Measurements from ENCODE around the gene FAM3C.

- no peak for TF ChIP-seq CTCF (conservative IDR thresholded peaks at IDR 0.05; ENCODE audit: low read depth in 2 of 2)
- TF ChIP-seq, protein P1, sequence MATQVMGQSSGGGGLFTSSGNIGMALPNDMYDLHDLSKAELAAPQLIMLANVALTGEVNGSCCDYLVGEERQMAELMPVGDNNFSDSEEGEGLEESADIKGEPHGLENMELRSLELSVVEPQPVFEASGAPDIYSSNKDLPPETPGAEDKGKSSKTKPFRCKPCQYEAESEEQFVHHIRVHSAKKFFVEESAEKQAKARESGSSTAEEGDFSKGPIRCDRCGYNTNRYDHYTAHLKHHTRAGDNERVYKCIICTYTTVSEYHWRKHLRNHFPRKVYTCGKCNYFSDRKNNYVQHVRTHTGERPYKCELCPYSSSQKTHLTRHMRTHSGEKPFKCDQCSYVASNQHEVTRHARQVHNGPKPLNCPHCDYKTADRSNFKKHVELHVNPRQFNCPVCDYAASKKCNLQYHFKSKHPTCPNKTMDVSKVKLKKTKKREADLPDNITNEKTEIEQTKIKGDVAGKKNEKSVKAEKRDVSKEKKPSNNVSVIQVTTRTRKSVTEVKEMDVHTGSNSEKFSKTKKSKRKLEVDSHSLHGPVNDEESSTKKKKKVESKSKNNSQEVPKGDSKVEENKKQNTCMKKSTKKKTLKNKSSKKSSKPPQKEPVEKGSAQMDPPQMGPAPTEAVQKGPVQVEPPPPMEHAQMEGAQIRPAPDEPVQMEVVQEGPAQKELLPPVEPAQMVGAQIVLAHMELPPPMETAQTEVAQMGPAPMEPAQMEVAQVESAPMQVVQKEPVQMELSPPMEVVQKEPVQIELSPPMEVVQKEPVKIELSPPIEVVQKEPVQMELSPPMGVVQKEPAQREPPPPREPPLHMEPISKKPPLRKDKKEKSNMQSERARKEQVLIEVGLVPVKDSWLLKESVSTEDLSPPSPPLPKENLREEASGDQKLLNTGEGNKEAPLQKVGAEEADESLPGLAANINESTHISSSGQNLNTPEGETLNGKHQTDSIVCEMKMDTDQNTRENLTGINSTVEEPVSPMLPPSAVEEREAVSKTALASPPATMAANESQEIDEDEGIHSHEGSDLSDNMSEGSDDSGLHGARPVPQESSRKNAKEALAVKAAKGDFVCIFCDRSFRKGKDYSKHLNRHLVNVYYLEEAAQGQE (IDR thresholded peaks at IDR 0.05; ENCODE audit: unreplicated experiment): no peak
- TF ChIP-seq ZNF331 (CRISPR knock-in tag; IDR thresholded peaks at IDR 0.05; ENCODE audit: low read depth): no peak
- no peak for TF ChIP-seq EZH2 (IDR thresholded peaks at IDR 0.05; ENCODE audit: low read depth, unreplicated experiment)
- no peak for TF ChIP-seq JUNB (IDR thresholded peaks at IDR 0.05; ENCODE audit: unreplicated experiment)
- TF ChIP-seq POLR2AphosphoS5 (IDR thresholded peaks at IDR 0.05; ENCODE audit: low read depth): no peak
- no peak for TF ChIP-seq EZH2phosphoT487 (IDR thresholded peaks at IDR 0.05; ENCODE audit: unreplicated experiment)
- TF ChIP-seq, protein P2, sequence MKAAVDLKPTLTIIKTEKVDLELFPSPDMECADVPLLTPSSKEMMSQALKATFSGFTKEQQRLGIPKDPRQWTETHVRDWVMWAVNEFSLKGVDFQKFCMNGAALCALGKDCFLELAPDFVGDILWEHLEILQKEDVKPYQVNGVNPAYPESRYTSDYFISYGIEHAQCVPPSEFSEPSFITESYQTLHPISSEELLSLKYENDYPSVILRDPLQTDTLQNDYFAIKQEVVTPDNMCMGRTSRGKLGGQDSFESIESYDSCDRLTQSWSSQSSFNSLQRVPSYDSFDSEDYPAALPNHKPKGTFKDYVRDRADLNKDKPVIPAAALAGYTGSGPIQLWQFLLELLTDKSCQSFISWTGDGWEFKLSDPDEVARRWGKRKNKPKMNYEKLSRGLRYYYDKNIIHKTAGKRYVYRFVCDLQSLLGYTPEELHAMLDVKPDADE (IDR thresholded peaks at IDR 0.05): no peak
- no peak for TF ChIP-seq CREB1 (CRISPR knock-in tag; IDR thresholded peaks at IDR 0.05; ENCODE audit: low read depth)
- TF ChIP-seq, protein P3, sequence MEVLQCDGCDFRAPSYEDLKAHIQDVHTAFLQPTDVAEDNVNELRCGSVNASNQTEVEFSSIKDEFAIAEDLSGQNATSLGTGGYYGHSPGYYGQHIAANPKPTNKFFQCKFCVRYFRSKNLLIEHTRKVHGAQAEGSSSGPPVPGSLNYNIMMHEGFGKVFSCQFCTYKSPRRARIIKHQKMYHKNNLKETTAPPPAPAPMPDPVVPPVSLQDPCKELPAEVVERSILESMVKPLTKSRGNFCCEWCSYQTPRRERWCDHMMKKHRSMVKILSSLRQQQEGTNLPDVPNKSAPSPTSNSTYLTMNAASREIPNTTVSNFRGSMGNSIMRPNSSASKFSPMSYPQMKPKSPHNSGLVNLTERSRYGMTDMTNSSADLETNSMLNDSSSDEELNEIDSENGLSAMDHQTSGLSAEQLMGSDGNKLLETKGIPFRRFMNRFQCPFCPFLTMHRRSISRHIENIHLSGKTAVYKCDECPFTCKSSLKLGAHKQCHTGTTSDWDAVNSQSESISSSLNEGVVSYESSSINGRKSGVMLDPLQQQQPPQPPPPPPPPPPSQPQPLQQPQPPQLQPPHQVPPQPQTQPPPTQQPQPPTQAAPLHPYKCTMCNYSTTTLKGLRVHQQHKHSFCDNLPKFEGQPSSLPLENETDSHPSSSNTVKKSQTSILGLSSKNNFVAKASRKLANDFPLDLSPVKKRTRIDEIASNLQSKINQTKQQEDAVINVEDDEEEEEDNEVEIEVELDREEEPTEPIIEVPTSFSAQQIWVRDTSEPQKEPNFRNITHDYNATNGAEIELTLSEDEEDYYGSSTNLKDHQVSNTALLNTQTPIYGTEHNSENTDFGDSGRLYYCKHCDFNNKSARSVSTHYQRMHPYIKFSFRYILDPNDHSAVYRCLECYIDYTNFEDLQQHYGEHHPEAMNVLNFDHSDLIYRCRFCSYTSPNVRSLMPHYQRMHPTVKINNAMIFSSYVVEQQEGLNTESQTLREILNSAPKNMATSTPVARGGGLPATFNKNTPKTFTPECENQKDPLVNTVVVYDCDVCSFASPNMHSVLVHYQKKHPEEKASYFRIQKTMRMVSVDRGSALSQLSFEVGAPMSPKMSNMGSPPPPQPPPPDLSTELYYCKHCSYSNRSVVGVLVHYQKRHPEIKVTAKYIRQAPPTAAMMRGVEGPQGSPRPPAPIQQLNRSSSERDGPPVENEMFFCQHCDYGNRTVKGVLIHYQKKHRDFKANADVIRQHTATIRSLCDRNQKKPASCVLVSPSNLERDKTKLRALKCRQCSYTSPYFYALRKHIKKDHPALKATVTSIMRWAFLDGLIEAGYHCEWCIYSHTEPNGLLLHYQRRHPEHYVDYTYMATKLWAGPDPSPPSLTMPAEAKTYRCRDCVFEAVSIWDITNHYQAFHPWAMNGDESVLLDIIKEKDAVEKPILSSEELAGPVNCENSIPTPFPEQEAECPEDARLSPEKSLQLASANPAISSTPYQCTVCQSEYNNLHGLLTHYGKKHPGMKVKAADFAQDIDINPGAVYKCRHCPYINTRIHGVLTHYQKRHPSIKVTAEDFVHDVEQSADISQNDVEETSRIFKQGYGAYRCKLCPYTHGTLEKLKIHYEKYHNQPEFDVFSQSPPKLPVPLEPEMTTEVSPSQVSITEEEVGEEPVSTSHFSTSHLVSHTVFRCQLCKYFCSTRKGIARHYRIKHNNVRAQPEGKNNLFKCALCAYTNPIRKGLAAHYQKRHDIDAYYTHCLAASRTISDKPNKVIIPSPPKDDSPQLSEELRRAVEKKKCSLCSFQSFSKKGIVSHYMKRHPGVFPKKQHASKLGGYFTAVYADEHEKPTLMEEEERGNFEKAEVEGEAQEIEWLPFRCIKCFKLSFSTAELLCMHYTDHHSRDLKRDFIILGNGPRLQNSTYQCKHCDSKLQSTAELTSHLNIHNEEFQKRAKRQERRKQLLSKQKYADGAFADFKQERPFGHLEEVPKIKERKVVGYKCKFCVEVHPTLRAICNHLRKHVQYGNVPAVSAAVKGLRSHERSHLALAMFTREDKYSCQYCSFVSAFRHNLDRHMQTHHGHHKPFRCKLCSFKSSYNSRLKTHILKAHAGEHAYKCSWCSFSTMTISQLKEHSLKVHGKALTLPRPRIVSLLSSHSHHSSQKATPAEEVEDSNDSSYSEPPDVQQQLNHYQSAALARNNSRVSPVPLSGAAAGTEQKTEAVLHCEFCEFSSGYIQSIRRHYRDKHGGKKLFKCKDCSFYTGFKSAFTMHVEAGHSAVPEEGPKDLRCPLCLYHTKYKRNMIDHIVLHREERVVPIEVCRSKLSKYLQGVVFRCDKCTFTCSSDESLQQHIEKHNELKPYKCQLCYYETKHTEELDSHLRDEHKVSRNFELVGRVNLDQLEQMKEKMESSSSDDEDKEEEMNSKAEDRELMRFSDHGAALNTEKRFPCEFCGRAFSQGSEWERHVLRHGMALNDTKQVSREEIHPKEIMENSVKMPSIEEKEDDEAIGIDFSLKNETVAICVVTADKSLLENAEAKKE (CRISPR knock-in tag; IDR thresholded peaks at IDR 0.05): no peak
- no peak for TF ChIP-seq STAT1 (IDR thresholded peaks at IDR 0.05; ENCODE audit: unreplicated experiment)
- no peak for TF ChIP-seq ZNF114 (CRISPR knock-in tag; IDR thresholded peaks at IDR 0.05)
These were observed 89.5 kb downstream of the FAM3C start for GRCh38 chr7:121306565-121306964.

All from GM23338 (cell line).